Measurements from ENCODE around the gene MAS1.
"Not testable (repeated sequence)": the region's sequence is repeated elsewhere in the genome, so short reads cannot be mapped to it uniquely, and the experiment has no call there.

The MAS1 gene

DNA sequence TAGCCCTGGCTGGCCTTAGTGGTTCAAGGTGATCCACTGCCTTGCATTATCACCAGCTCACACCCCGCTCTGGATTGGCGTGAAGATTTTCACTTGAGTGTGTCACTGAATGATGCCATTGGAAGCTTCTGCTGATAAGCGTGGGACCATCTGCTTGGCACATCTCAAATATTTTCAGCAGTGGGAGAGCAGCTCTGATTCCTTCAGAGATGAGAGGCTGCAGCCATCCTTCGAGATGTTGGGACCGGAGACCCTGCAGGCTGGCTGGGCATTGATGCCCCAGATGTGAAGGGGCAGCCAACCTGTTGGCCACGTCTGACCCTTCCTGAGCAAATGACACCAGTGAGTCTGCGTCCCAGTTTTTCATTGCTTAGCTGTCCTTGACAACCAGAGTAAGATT lies at the start of gene MAS1:
TSS of gene MAS1 (plus strand) at position 197 of the 400 bp plus-strand sequence. CDS start 15,968 bp downstream, outside the sequence.
- H3K27ac ChIP-seq: no peak within 1 kb of the TSS
- no peak for DNase-seq (ENCODE audit: low read depth, low spot score)

GRCh38 chr6:159842035-159842434 lies 48.8 kb upstream of the MAS1 start:
- H3K27ac ChIP-seq: no peak overlapping the region
- no peak for DNase-seq (ENCODE audit: low read depth, low spot score)

- DNase-seq (ENCODE audit: low read depth, low spot score): no peak
- H3K27ac ChIP-seq: no peak overlapping the region
Measured at GRCh38 chr6:159844737-159845645, 45.8 kb upstream of the MAS1 start.

GRCh38 chr6:159848552-159848951 lies 42.2 kb upstream of the MAS1 start:
- not testable (repeated sequence) for DNase-seq (ENCODE audit: low read depth, low spot score); H3K27ac ChIP-seq

- not testable (repeated sequence) for H3K27ac ChIP-seq; DNase-seq (ENCODE audit: low read depth, low spot score)
Measured at GRCh38 chr6:159849851-159850250, 40.9 kb upstream of the MAS1 start.

DNA sequence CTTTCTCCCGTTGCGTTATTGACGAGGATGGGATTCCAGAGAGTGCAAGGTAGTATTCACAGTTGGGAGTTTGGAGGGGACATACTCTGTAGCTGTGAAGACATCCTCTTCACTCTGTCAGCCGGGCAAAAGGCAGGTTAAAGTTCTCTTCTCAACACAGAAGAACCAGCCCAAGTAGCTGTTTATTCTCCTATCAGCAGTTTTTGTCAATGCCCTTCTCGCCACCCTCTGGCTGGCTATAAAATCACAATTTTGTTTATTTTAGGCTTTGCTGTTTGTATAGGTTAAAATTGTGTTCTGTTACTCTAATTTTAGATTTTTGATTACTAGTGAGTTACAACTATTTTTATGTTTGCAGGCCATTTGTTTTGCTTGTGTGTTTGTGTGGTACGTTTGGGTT lies 37.9 kb upstream of the MAS1 start:
- DNase-seq (ENCODE audit: low read depth, low spot score): no peak
- no peak overlapping the region for H3K27ac ChIP-seq

DNA sequence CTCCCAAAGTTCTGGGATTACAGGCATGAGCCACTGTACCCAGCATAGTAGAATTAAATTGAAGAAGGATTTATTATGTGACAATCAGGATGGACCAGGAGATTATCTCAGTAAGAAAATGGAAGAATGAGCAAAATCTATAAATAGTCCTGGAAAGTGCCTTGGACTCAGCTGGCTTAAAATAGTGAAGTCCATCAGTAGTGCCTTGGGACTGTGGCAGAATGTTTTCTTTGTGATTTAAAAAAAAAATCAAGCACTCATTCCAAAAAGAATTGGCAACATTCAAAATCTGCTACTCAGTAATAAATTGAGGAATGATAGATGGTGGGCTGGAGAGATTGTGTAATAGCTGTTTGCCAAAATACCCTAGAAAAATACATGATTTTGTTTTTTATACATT lies 37.0 kb upstream of the MAS1 start:
- no peak for DNase-seq (ENCODE audit: low read depth, low spot score)
- H3K27ac ChIP-seq: no peak overlapping the region

- H3K27ac ChIP-seq: no peak overlapping the region
- DNase-seq (ENCODE audit: low read depth, low spot score): no peak
Measured at GRCh38 chr6:159854959-159855358, 35.8 kb upstream of the MAS1 start.

- DNase-seq (ENCODE audit: low read depth, low spot score): no peak
Measured at GRCh38 chr6:159858259-159858658, 32.5 kb upstream of the MAS1 start.

DNA sequence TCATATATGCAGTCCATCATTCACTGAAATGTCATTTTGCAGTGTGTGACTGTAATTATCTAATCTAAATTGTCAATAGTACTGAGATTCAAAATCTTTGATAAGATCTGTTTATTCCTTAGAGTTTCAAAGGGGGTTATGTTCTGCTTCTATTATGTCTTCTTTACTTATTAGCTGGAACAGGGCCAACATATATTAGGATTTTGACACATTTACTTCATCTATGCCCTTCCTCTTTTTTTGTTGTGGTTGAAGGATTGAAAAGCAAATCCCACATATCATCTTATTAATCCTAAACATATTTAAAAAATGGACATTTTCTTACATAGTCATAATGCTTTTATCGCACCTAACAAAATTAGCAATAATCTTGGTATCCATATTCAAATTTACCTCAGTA lies 30.3 kb upstream of the MAS1 start:
- DNase-seq (ENCODE audit: low read depth, low spot score): no peak
- no peak overlapping the region for H3K27ac ChIP-seq

More at GRCh38 chr6:159858259-159858658, 32.5 kb upstream of the MAS1 start:
- H3K27ac ChIP-seq: no peak overlapping the region

- H3K27ac ChIP-seq: no peak overlapping the region
- DNase-seq (ENCODE audit: low read depth, low spot score): no peak
Measured at GRCh38 chr6:159862103-159862502, 28.7 kb upstream of the MAS1 start.

- DNase-seq (ENCODE audit: low read depth, low spot score); H3K27ac ChIP-seq: not testable (repeated sequence)
Measured at GRCh38 chr6:159863341-159863740, 27.4 kb upstream of the MAS1 start.

GRCh38 chr6:159865226-159865920 lies 25.4 kb upstream of the MAS1 start:
- no peak overlapping the region for H3K27ac ChIP-seq
- no peak for DNase-seq (ENCODE audit: low read depth, low spot score)

- DNase-seq (ENCODE audit: low read depth, low spot score): no peak
Measured at GRCh38 chr6:159866286-159867247, 24.2 kb upstream of the MAS1 start.

DNA sequence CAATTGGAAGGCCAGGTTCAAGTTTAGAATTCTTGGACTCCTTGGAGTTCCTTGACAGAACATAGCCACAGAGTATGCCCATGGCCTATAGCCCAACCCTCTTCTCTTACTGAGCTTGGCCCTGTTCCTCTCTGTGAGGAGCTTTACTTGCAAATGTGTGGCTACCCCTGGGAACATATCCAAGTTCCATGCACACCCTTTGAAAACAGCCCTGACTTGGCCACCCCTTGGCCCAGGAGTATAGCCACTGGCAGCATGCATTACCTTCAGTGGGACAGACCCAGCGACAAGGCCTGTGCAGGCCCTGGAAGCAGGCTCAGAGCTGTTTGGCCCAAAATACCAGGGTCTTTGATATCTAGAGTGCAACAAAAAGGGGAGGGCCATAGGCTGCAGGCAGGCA lies 19.5 kb upstream of the MAS1 start:
- no peak for DNase-seq (ENCODE audit: low read depth, low spot score)

More at GRCh38 chr6:159866286-159867247, 24.2 kb upstream of the MAS1 start:
- no peak overlapping the region for H3K27ac ChIP-seq

GRCh38 chr6:159871906-159872305 lies 18.9 kb upstream of the MAS1 start:
- no peak for DNase-seq (ENCODE audit: low read depth, low spot score)
- H3K27ac ChIP-seq: no peak overlapping the region

More for the DNA sequence above, 19.5 kb upstream of the MAS1 start:
- H3K27ac ChIP-seq: no peak overlapping the region

DNA sequence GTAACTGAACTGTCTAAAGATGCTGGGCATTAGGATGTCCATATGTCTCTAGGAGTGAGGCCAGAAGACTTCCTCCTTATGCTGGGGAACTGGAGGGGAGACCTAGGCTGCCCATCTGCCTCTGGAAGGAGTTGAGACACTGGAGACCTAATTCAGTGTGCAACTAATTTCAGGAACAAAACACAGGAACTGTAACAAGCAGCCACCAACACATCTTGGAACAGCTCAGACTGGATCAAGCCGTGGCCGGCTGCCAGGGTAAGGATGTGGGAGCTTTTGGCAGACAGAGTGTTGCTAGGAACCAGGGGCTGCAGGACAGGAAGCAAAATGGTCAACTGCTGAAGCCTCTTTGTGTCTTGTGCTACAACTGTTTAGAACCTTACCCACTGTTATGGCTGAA lies 16.4 kb upstream of the MAS1 start:
- no peak for DNase-seq (ENCODE audit: low read depth, low spot score)
- no peak overlapping the region for H3K27ac ChIP-seq

- no peak overlapping the region for H3K27ac ChIP-seq
- DNase-seq (ENCODE audit: low read depth, low spot score): no peak
Measured at GRCh38 chr6:159875194-159875593, 15.6 kb upstream of the MAS1 start.

DNA sequence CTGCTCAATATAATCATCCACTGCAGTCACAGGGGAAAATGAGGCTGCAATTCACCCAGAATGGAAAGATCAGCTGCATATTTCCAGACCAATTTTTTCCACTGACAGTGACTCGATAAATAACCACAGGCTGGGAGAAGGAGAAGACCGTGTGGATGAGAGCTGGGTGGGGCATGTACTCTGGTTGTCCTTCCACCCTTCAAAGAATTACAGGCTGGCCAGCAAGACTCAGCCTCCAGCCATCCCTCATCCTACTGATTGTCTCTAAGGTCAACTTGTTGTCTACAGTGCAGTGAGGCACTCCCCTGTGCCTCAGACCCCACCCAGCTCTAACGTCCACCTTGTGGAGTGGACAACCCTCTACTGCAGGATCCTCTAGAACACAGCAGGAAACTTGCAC lies 14.5 kb upstream of the MAS1 start:
- H3K27ac ChIP-seq: no peak overlapping the region
- DNase-seq (ENCODE audit: low read depth, low spot score): no peak

- H3K27ac ChIP-seq: no peak overlapping the region
- no peak for DNase-seq (ENCODE audit: low read depth, low spot score)
Measured at GRCh38 chr6:159877256-159877808, 13.5 kb upstream of the MAS1 start.

All from epithelial cell of prostate (primary cell).